Parathyroid adenoma (tissue), 2 donors: Measurements from ENCODE around the gene SLC25A21.
"Not testable (repeated sequence)": the region's sequence is repeated elsewhere in the genome, so short reads cannot be mapped to it uniquely, and the experiment has no call there.

Experiments used
- H2AFZ ChIP-seq: fragments of 300-600 bp; sonication (generic); one replicate; pipeline ENCODE4 v1.7.0; 2017; ENCODE audit warnings: antibody characterized with exemption, mild to moderate bottlenecking
- H3K27ac ChIP-seq: fragments of 300-600 bp; sonication (generic); one replicate; pipeline ENCODE4 v1.7.0; 2017
- H3K27me3 ChIP-seq: fragments of 300-600 bp; sonication (generic); one replicate; pipeline ENCODE4 v1.7.0; 2017; ENCODE audit warnings: low read length; ENCODE audit not compliant: control insufficient read depth, insufficient read depth
- H3K36me3 ChIP-seq: fragments of 300-600 bp; sonication (generic); one replicate; pipeline ENCODE4 v1.7.0; 2017; ENCODE audit warnings: low read length; ENCODE audit not compliant: control insufficient read depth, insufficient read depth
- H3K4me1 ChIP-seq: fragments of 300-600 bp; sonication (generic); one replicate; pipeline ENCODE4 v1.7.0; 2017; ENCODE audit warnings: control low read depth
- H3K4me2 ChIP-seq: fragments of 300-600 bp; sonication (generic); one replicate; pipeline ENCODE4 v1.7.0; 2017; ENCODE audit warnings: low read length
- H3K4me3 ChIP-seq: fragments of 300-600 bp; sonication (generic); one replicate; pipeline ENCODE4 v1.7.0; 2017; ENCODE audit warnings: low read depth, low read length
- H3K79me2 ChIP-seq: fragments of 300-600 bp; sonication (generic); one replicate; pipeline ENCODE4 v1.7.0; 2017; ENCODE audit warnings: control low read depth
- H3K9ac ChIP-seq: fragments of 300-600 bp; sonication (generic); one replicate; pipeline ENCODE4 v1.7.0; 2017; ENCODE audit warnings: mild to moderate bottlenecking
- H3K9me3 ChIP-seq: fragments of 300-600 bp; sonication (generic); one replicate; pipeline ENCODE4 v1.7.0; 2017; ENCODE audit warnings: low read length; ENCODE audit not compliant: control insufficient read depth
- CTCF ChIP-seq: fragments of 300-600 bp; sonication (generic); IDR thresholded peaks from one replicate; pipeline ENCODE4 v1.7.0; 2017; ENCODE audit warnings: antibody characterized with exemption, mild to moderate bottlenecking
- donor health status: primary hyperparathyroidism.

The SLC25A21 gene

GRCh38 chr14:36981832-36982529, 190.4 kb downstream of the SLC25A21 start:
- Histone ChIP-seq H3K36me3 (no peaks in the 10 kb centered on the region), H3K79me2 (no peaks in the 10 kb centered on the region), H3K9me3 (no peaks in the 10 kb centered on the region), H3K4me1 (no peaks in the 10 kb centered on the region), H3K9ac (no peak overlapping the region), H3K27ac (no peak overlapping the region), H3K4me2 (no peak overlapping the region), H3K27me3 (no peaks in the 10 kb centered on the region), H2AFZ (no peak overlapping the region), H3K4me3 (no peak overlapping the region)
- TF ChIP-seq CTCF: no peak

GRCh38 chr14:36980413-36980812, 192.0 kb downstream of the SLC25A21 start:
- not testable (repeated sequence) for H3K4me1 ChIP-seq, H3K79me2 ChIP-seq, H3K4me3 ChIP-seq, H3K36me3 ChIP-seq, H2AFZ ChIP-seq, H3K27ac ChIP-seq, H3K4me2 ChIP-seq, H3K27me3 ChIP-seq, H3K9ac ChIP-seq, H3K9me3 ChIP-seq

- no peak overlapping the region for H3K9ac ChIP-seq
- no peaks in the 10 kb centered on the region for H3K27me3 ChIP-seq
- H3K79me2 ChIP-seq: no peaks in the 10 kb centered on the region
- no peak overlapping the region for H2AFZ ChIP-seq
- no peaks in the 10 kb centered on the region for H3K9me3 ChIP-seq
- no peak overlapping the region for H3K4me3 ChIP-seq
- no peaks in the 10 kb centered on the region for H3K36me3 ChIP-seq
- no peak overlapping the region for H3K27ac ChIP-seq
- H3K4me1 ChIP-seq: no peaks in the 10 kb centered on the region
- H3K4me2 ChIP-seq: no peak overlapping the region
- TF ChIP-seq CTCF: no peak
These were observed 192.5 kb downstream of the SLC25A21 start for GRCh38 chr14:36979863-36980262.

GRCh38 chr14:36976571-36977023, 195.8 kb downstream of the SLC25A21 start:
- Histone ChIP-seq H3K79me2 (no peaks in the 10 kb centered on the region), H3K9ac (no peak overlapping the region), H3K36me3 (no peaks in the 10 kb centered on the region), H3K27me3 (no peaks in the 10 kb centered on the region), H3K4me1 (no peaks in the 10 kb centered on the region), H3K27ac (no peak overlapping the region), H3K4me2 (no peak overlapping the region), H3K4me3 (no peak overlapping the region), H3K9me3 (no peaks in the 10 kb centered on the region), H2AFZ (no peak overlapping the region)
- no peak for TF ChIP-seq CTCF

GRCh38 chr14:36975834-36976233, 196.6 kb downstream of the SLC25A21 start:
- no peaks in the 10 kb centered on the region for H3K36me3 ChIP-seq
- H3K27me3 ChIP-seq: no peaks in the 10 kb centered on the region
- H3K27ac ChIP-seq: no peak overlapping the region
- no peak for TF ChIP-seq CTCF
- H3K9me3 ChIP-seq: no peaks in the 10 kb centered on the region
- H3K4me3 ChIP-seq: no peak overlapping the region
- H3K79me2 ChIP-seq: no peaks in the 10 kb centered on the region
- H2AFZ ChIP-seq: no peak overlapping the region
- H3K4me2 ChIP-seq: peak overlapping the region; percentile 30
- no peak overlapping the region for H3K9ac ChIP-seq
- H3K4me1 ChIP-seq: no peaks in the 10 kb centered on the region
